SU-DHL-6 (cell line): ENCODE data around the gene SYT8.

Experiments
- CTCF ChIP-seq: fragments of 200-600 bp; sonication (generic); IDR thresholded peaks from one replicate; pipeline ENCODE4 v1.5.1; 2017; ENCODE audit warnings: antibody characterized with exemption, mild to moderate bottlenecking, low read length, moderate library complexity; ENCODE audit not compliant: insufficient read depth, poor library complexity, severe bottlenecking
- EZH2phosphoT487 ChIP-seq: fragments of 200-600 bp; sonication (generic), shearing (Covaris generic); conservative IDR thresholded peaks from 2 replicates; pipeline ENCODE4 v1.6.1; 2018; ENCODE audit warnings: mild to moderate bottlenecking, antibody characterized with exemption, low read length, moderate library complexity, mixed read lengths

GRCh38 chr11:1840780-1841480, 6.1 kb downstream of the SYT8 start:
- TF ChIP-seq EZH2phosphoT487: no peak
- no peak for TF ChIP-seq CTCF
